Nucleus accumbens (tissue), 56 donors: ENCODE measurements around the gene STX2.
"Not testable (repeated sequence)": the region's sequence is repeated elsewhere in the genome, so short reads cannot be mapped to it uniquely, and the experiment has no call there.

ENCODE experiments used
- DNase-seq, 56 donors: peaks; one replicate each; lab custom pipeline; 2025; lab: John Stamatoyannopoulos, UW

STX2 gene

DNA sequence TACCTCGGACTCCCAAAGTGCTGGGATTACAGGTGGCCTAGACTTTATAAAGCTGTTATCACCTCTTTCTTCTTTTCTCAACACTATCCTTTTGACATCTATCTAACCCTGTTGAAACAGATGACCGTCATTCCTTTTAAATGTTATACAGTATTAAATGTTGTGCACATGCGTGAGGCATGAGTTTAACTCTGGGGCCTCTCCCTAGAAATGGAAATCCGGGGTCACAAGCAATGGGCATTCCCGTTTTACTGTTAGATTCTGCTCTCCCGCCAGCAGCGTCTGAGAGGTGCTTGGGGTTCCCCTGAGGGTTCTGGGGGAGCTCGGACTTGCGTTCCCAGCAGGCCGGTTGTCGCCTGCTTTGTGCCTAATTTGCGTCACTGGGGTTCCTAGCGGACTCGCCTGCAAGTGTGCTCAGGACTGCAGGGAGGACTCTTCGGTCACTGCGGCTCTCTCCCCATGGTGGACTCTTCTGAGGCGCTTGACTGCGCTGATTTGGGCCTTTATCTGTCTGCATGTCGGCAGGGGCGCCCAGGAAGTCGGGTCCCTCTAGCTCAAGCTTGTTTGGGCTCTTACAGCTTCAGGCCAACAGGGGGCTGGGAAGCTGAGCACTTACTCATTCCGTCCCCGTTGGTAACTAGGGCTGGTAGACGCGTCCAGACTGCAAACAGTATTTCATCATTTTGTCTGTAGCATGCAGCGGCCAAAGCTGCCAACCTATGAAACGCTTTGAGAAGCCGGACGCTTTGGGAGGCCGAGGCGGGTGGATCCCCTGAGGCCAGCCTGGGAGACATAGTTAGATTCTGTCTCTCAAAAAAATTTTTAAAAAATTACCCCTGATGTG lies 31.6 kb upstream of the STX2 start:
- peak in 55 of 56 donors; percentile 9 to 84 (median 51) for DNase-seq

DNA sequence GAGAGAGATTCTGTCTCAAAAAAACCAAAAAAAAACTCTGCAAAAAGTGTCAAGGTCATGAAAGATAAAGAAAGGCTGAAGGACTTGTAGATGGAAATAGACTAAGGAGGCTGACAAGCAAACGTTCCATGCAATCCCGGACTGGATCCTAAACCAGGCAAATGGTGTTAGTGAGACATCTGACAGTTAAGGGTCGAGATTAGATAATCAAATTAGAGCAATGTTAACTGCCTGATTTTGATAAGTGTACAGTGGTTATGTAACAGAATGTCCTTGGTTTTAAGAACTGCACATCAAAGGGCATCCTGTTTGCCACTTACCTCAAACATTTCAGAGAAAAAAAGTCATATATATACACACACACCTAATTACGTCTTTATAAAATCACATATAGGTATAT lies 29.4 kb upstream of the STX2 start:
- no peak for DNase-seq

DNA sequence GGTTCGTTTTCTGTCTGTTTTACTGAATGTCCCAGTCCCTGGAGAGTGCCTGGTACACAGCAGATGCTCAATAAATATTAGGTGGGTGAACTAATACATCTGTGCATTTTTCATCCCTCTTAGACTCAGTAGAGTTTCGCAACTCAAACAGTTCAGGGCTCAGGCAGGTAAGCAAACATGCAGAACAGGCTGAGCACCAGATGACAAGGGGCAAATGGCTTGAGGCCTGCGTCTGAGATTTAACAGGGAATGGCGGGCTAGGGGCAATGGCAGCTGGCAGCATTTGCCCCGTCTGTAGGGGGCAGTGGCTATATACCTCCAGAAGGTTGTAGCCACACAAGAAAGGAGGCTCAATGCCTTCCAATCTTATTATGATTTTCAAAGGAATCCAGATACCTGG lies 24.2 kb upstream of the STX2 start:
- no peak for DNase-seq

DNA sequence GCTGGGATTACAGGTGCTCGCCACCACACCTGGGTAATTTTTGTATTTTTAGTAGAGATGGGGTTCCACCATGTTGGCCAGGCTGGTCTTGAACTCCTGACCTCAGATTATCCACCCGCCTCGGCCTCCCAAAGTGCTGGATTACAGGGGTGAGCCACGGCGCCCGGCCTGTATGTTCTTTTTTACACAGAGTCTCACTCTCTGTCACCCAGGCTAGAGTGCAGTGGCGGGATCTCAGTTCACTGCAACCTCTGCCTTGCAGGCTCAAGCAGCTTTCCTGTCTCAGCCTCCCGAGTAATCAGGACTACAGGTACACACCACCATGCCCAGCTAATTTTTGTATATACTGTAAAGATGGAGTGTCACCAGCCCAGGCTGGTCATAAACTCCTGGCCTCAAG lies 23.7 kb upstream of the STX2 start:
- not testable (repeated sequence) for DNase-seq

DNA sequence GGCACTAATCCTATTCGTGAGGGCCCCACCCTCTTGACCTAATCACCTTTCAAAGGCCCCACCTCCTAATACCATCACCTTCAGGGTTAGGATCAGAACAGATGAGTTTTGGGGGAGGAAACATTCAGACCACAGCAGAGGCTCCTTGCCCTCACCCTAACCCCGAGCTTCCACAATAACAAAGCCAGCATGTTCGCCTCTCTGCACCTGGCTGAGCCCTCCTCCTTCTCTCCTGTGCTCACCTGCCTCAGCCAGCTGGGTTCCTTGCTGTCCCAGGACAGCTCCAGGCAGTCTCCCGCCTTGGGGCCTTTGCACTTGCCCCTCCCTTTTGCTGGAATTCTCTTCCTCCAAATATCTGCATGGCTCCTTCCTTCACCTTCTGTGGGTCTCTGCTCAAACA lies 23.1 kb upstream of the STX2 start:
- DNase-seq: no peak

DNA sequence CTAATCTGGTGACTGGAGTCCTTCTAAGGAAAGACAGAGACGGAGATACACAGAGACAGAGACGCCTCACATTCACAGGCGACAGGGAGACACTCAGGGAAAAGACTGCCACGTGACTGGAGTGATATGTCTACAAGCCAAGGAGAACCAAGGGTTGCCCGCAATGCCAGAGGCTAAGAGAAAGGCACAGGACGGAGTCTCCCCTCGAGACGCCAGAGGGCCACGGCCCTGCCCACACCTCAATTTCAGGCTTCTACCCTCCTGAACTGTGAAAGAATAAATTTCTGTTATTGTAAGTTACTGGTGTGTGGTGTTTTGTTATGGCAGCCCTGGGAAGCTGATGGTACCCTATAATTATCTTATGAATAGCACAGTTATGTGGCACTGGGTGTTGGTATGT lies 21.3 kb upstream of the STX2 start:
- DNase-seq: no peak

DNA sequence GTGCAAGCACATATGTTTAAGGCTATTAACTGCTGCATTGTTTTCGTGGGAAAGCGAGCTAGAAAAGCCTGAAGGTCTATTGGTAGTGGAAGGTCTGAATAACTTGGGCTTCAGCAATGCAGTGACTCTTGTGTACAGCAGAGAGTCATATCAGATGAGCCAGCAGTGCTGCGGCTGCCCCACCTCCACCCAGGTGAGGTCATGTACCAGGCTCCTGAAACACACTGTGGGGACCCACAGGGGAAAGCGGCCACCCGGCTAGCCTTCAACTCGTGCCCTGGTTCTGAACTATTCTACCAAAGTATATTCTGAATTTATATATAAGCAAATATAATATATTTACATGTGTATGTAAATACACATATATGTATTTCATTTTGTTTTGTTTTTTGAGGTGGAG lies 20.1 kb upstream of the STX2 start:
- no peak for DNase-seq

DNA sequence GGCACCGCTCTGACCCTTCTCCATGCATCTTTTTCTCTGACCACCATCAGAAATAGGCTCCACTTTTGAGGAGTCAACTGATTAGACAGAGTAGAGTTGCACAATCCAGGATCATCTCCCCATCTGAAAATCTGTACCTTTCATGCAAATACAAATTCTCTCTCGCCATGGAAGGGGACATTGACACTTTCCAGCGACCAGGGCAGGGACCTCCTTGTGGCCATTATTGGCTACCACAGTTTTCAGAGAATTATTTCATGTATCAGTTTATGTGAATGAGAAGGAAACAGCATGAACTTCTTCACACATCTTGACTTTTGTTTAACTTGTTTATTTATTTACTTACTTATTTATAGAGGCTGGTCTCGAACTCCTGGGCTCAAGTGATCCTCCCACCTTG lies 19.0 kb upstream of the STX2 start:
- no peak for DNase-seq

DNA sequence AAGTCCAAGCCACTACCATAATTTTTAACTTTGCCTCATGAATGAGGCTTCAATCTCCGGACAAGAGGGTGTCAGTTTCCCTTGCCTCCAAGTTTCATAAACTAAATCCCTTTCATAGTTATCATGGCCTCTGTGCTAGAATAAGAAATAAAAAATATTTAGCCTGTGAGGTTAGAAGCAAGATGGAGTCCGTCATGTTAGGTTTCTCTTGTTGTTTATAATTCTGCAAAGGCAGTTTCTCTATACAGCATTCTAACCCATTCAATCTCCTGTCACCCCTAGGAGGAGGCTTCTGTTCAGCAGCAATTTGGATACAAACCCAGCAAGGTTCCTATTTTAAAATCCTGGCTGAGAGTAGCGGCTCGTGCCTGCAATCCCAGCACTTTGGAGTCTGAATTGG lies 17.0 kb upstream of the STX2 start:
- DNase-seq: no peak

DNA sequence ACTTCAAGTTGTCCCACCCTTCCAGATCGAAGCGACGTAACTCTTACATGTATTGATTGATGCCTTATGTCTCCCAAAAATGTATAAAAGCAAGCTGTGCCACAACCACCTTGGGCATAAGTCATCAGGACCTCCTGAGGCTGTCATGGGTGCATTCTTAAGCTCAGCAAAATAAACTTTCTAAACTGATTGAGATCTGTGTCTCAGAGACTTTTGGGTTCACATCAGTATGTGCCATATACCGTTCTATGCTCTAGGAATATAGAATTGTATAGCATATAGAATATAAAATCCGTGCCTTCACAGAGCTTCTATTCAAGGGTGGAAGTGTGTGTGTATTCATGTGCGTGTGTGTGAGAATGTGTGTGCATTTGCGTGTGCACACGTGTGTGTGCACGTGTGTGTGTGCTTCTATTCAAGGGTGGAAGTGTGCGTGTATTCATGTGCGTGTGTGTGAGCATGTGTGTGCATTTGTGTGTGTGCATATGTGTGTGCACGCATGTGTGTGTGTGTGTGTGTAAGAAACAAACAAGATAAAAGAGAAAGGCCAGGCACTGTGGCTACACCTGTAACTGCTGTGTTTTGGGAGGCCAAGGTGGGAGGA lies 11.5 kb upstream of the STX2 start:
- no peak for DNase-seq

DNA sequence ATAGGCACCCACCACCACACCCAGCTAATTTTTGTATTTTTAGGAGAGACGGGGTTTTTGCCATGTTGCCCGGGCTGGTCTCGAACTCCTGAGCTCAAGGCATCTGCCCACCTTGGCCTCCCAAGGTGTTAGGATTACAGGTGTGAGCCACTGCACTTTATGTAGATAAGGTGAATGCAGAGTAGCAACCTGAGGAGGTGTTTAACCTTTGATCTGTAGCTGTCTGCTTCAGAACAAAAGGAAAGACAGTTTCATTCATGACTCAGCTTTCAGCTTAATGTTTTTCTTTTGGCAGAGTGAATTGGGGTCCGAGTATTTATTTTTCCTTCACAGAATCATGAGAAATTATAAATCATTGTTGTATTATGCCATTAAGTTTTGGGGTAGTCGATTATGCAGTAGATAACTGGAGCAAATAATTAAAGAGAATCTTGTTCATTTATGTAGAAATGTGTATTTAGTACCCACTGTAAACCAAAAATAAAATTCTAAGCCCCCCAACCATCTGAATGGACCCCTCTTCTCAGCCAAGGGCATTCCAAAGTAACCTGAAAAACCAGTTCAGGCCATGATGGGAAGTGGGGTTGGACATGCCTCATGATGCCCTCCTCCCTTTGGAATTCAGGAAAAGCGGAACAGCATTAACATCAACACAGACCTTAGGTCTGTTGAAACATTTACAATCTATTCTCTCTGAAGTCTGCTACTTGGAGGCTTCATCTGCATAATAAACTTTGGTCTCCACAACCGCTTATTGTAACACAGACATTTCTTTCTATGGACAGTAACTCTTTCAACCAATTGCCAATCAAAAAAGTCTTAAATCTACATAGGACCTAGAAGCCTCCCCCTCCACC lies 10.7 kb upstream of the STX2 start:
- DNase-seq: no peak

DNA sequence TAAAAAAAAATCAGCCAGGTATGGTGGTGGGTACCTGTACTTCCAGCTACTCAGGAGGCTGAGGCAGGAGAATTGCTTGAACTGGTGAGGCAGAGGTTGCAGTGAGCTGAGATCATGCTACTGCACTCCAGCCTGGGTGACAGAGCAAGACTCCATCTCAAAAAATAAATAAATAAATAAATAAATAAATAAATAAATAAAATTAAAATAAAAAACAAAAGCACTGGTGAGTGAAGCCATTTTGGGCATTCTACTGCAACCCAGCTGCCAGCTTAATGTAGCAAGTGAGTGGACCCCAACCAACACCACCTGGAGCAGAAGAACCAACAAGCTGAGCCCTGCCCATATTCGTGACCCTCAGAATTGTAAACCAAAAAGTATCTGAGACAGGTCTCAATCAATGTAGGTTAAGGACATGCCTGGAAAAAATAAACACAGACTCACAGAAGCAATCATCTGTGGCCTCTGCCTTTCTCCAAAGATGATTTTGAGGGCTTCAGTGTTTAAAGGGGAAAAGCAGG lies 9.8 kb upstream of the STX2 start:
- not testable (repeated sequence) for DNase-seq

DNA sequence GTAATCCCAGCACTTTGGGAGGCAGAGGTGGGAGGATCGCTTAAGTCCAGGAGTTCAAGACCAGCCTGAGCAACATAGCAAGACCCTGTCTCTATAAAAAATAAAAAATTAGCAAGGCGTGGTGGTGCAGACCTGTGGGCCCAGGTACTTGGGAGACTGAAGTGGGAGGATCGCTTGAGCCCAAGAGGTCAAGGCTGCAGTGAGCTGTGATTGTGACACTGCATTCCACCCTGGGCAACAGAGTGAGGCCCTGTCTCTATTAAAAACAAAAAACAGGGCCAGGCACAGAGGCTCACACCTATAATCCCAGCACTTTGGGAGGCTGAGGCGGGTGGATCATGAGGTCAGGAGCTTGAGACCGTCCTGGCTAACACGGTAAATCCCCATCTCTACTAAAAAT lies 9.1 kb upstream of the STX2 start:
- not testable (repeated sequence) for DNase-seq

DNA sequence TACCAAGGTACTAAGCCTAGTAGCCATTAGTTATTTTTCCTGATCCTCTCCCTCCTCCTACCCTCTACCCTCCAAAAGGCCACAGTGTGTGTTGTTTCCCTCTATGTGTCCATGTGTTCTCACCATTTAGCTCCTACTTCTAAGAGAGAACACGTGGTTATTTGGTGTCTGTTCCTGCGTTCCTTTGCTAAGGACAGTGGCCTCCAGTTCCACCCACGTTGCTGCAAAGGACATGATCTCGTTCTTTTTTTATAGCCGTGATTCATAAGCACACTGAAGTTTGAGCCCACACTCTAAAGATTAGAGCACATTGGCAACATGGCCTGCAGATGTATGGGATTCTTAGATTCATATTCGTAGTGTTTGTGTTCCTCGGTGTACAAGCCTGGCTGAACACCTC lies 8.1 kb upstream of the STX2 start:
- no peak for DNase-seq

DNA sequence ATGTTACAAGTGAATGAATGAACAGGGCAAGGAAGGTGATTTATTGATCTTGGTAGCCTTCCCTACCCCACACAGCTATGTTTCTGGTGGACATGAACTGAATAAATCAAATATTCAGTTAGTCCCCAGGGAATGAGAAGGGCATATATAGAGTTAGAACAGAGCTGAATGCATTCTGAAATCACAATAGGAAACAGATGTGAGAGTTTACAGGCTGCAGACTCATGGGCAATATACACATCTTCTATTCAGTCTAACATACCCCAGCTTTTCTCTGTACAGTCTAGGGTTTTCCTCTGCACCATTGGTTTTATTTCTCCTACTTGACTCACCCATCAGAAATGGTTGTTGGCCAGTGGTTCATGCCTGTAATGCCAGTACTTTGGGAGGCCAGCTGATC lies 7.3 kb upstream of the STX2 start:
- DNase-seq: no peak

DNA sequence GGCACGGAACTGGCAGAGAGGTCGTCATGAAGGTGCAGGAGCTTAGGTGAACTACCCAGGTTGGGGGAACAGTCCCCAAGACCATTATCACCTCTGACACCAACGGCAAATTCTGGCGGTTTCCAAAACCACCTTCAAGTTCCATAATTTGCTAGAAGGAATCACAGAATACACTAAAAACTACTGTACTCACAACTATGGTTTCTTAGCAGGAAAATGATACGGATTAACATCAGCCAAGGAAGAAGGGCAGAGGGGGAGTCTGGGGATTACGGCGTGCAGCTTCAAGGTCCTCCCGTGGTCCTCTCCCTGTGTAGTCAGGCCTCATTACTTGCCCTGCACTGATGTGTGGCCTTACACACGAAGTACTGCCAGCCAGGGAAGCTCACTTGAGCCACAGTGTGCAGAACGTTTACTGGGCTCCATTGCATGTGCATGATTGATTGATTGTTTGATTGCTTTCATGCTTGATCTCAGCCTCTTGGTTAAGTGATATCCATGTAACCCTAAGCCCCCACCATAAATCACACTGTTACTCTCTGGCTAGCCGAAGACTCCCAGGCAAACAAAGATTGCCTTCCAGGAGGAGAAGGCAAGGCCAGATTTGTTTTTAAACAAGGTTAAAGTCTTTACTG lies 837 bp upstream of the STX2 start:
- no peak for DNase-seq

DNA sequence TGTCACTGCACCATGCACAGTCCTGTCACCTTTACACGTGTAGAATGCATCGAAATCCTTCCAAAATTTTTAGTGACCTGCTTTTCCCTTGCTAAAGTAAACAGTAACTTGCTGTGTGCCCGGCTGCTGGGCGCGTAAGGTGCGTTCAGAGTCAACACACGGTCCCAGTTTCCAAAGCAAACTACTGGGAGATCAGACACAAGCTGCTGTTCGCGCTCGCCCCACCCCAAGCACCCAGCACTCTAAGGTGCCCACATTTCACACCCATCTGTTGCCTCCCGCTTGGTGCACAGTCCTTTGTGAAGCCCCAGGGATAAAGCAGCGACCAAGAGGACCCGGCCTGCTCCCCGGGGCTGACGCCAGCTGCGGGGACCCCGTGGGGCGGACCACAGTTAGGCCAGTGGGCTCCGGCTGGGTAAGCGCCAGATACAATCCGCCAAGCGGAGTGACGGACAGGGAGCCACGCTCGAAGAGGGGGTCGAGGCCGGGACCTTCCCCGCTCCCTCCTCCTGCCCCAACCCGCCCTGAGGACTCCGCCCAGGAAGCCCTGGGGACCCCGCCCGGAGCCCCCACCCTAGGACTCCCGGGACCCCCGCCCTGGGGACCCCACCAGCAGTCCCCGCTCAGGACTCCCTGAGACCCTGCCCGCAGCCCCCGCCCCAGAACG lies 633 bp downstream of the STX2 start:
- peak in 24 of 56 donors; percentile 18 to 80 (median 44) for DNase-seq

DNA sequence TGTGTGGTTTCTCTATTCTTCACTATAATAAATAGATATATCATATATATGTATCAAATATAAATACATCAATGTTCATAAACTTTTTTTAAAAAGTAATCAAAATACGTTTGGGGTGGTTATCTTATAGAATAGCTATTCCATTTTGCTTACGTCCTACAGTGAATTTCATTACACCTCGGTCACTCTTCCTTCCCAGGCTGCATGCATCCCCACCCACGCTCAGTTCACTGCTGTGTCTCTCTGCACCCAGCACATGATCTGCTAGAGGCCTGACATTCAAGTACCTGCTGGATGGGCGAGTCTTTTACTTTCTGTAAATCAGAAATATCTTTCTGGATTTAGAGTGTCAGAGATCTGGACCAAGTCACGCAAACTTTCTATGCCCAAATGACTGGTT lies 3.6 kb downstream of the STX2 start:
- DNase-seq: no peak

DNA sequence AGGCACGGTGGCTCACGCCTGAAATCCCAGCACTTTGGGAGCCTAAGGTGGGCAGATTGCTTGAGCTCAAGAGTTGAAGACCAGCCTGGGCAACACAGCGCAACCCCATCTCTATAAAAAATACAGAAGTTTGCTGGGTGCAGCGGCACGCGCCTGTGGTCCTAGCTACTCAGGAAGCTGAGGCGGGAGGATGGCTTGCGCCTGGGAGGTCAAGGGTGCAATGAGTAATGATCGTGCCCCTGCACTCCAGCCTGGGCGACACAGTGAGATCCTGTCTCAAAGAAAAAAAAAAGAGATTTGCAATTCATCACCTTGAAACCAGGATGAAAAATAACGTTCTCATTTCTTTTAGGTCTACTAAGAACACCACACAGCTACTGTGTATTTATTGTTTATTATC lies 4.0 kb downstream of the STX2 start:
- DNase-seq: no peak

DNA sequence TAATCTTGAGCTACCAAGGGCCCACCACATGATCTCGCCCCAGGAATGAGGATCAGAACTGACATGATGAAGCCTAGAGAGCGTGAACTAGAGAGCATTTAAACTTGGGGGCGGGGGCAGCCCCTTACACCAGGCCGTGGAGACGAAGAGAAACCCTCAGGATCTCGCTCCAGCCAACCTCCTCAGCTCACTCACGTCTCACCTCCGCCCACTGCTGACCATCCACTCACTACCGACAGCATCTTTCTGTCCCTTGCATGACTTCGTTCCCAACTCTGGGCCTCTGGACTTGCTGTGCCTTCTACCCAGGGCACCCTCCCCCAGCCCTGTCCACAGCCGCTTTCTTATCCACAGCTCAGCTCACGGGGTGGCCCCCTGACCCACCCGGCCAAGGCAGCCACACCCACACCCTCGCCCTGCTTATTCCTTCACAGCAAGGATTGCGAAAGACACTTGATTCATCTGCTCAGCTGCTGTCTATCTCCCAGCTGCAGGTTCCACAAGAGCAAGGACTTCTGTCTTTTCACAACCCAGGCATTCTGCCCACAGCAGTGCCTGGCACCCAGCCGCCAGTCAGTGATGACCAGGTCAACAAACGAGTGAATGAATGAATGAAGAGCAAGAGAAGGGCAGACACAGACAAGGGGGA lies 6.4 kb downstream of the STX2 start:
- peak in 31 of 56 donors; percentile 4 to 68 (median 21) for DNase-seq
